Mesendoderm (in vitro differentiated cells): Measurements from ENCODE around the gene DNAJB8.

Experiments
- DNase-seq: peaks from one replicate; pipeline ENCODE4 v3.0.0; 2013
- H2AK5ac ChIP-seq: 2 replicates; pipeline ENCODE4 v1.6.1; 2013; ENCODE audit warnings: low read length, inconsistent platforms
- H2BK120ac ChIP-seq: 2 replicates; pipeline ENCODE4 v1.6.1; 2013; ENCODE audit warnings: low read depth, mild to moderate bottlenecking, low read length, moderate library complexity, mixed read lengths
- H2BK15ac ChIP-seq: replicated peaks from 2 replicates; pipeline ENCODE4 v1.6.1; 2013; ENCODE audit warnings: low read depth, mild to moderate bottlenecking, moderate library complexity
- H2BK5ac ChIP-seq: 2 replicates; pipeline ENCODE4 v1.6.1; 2013; ENCODE audit warnings: low read length, inconsistent platforms
- H3K18ac ChIP-seq: 2 replicates; pipeline ENCODE4 v1.6.1; 2013; ENCODE audit warnings: mild to moderate bottlenecking, low read length, mixed read lengths
- H3K23ac ChIP-seq: one replicate; pipeline ENCODE4 v1.6.1; 2013; ENCODE audit warnings: low read length
- H3K27ac ChIP-seq: 2 replicates; pipeline ENCODE4 v1.5.1; 2013; ENCODE audit warnings: low read depth, mild to moderate bottlenecking, inconsistent platforms, low read length, moderate library complexity
- H3K27me3 ChIP-seq: 2 replicates; pipeline ENCODE4 v1.6.1; 2013; ENCODE audit warnings: low read length, control low read depth, mild to moderate bottlenecking, inconsistent platforms; ENCODE audit not compliant: insufficient read depth, poor library complexity
- H3K36me3 ChIP-seq: 2 replicates; pipeline ENCODE4 v1.6.1; 2013; ENCODE audit warnings: low read length, inconsistent platforms; ENCODE audit not compliant: control insufficient read depth, insufficient read depth
- H3K4ac ChIP-seq: one replicate; pipeline ENCODE4 v1.6.1; 2013; ENCODE audit warnings: low read depth, mild to moderate bottlenecking, low read length, moderate library complexity
- H3K4me1 ChIP-seq: 2 replicates; pipeline ENCODE4 v1.6.1; 2013; ENCODE audit warnings: low read depth, low read length, inconsistent platforms; ENCODE audit not compliant: control insufficient read depth
- H3K4me2 ChIP-seq: 2 replicates; pipeline ENCODE4 v1.6.1; 2013; ENCODE audit warnings: low read length
- H3K4me3 ChIP-seq: 2 replicates; pipeline ENCODE4 v1.5.1; 2013; ENCODE audit warnings: mild to moderate bottlenecking, low read length
- H3K56ac ChIP-seq: one replicate; pipeline ENCODE4 v1.6.1; 2013; ENCODE audit warnings: low read length
- H3K79me1 ChIP-seq: 2 replicates; pipeline ENCODE4 v1.6.1; 2013; ENCODE audit warnings: low read length, inconsistent platforms
- H3K79me2 ChIP-seq: 2 replicates; pipeline ENCODE4 v1.6.1; 2013; ENCODE audit warnings: mild to moderate bottlenecking, low read length; ENCODE audit not compliant: control insufficient read depth, insufficient read depth
- H3K9ac ChIP-seq: 2 replicates; pipeline ENCODE4 v1.6.1; 2013; ENCODE audit warnings: low read length, inconsistent platforms
- H4K5ac ChIP-seq: one replicate; pipeline ENCODE4 v1.6.1; 2013; ENCODE audit warnings: low read length
- H4K8ac ChIP-seq: one replicate; pipeline ENCODE4 v1.6.1; 2013; ENCODE audit warnings: low read depth, mild to moderate bottlenecking, control low read depth, low read length, moderate library complexity
- WGBS: extraction: QIAGEN DNeasy Blood & Tissue Kit; methylation state at CpG from one replicate; pipeline ENCODE4 v1.1.7; 2013; ENCODE audit warnings: low lambda C conversion rate, missing lambda C conversion rate; ENCODE audit not compliant: insufficient coverage; ENCODE audit errors: extremely low coverage; 5-methylcytosine and 5-hydroxymethylcytosine counted together

DNAJB8 gene

DNA sequence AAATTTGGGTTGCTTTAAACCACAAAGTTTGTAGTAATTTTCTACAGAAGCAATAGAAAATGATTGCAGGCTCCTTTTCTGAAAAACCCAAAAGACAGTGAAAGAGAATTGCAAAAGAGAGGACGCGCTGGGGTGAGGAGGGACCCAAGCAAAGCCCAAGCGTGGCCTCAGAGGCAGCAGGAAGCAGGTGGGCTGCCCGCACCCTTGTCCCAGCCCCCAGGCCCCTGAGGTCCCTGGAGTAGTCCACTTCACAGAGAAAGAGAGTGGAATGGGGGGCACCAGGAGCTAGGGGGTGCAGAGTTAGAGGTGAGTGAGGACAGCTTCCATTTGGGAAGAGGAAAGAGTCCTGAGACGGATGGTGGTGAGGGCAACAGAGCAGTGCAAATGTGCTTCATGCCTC is 11.6 kb downstream of the DNAJB8 start:
- Histone ChIP-seq H3K27me3 (no peaks in the 10 kb centered on the region), H3K4me1 (peaks cover 10% of the 10 kb centered on the region), H3K4ac (no peak overlapping the region), H4K5ac (no peak overlapping the region), H3K4me2 (no peak overlapping the region), H2AK5ac (no peak overlapping the region), H3K36me3 (no peaks in the 10 kb centered on the region), H2BK15ac (no peak overlapping the region), H3K79me1 (no peaks in the 10 kb centered on the region), H3K4me3 (no peak overlapping the region), H2BK120ac (no peak overlapping the region), H3K56ac (no peak overlapping the region), H3K27ac (no peak overlapping the region), H4K8ac (no peak overlapping the region), H3K18ac (no peak overlapping the region), H3K79me2 (no peaks in the 10 kb centered on the region), H3K23ac (no peak overlapping the region), H2BK5ac (no peak overlapping the region), H3K9ac (no peak overlapping the region)
- no CpG with 5 or more reads among the region's 5 CpGs for WGBS
- no peak for DNase-seq

- H3K4me1 ChIP-seq = peaks cover 10% of the 10 kb centered on the region
Observed at GRCh38 chr3:128454310-128454618, 12.4 kb downstream of the DNAJB8 start.

DNA sequence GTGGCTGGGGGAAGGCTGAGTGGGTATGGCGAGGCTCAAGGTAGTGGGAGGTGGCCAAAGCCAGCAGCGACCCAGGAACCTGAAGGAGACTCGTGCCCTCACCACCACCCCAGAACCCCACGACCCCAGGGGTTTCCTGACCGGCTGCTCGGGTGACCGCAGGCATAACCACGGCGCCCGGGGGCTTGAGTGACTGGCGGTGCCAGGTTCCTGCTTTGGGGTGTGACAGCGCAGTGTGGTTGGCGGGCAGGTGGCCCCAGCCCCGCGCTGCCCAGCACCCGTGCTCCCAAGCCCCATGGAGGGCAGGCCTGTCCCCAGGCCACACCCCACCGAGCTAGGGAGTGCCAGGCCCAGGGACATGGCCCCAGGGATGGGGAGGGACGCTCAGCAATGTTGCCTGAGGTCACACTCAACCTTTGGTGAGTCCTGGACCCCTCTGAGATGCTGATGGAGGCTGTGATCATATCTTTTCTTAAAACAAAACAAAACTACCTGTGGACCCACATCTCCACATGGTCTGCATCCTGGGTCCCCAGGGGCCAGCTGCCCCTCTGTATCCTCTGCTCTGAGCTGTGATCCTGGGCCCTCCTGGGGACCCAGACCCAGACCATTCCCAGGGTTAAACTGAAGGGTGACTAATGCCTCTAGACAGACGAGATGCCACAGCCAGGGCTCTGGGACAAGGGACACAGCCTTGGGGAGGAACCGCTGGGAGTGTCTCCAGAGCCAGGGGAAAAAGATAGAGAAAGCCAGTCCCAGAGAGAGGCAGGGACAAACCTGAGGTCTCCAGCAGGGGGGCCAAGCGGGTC is 13.0 kb downstream of the DNAJB8 start:
- Histone ChIP-seq H4K8ac (no peak overlapping the region), H2BK120ac (no peak overlapping the region), H3K4me1 (peaks cover 10% of the 10 kb centered on the region), H3K18ac (no peak overlapping the region), H3K27me3 (no peaks in the 10 kb centered on the region), H3K27ac (no peak overlapping the region), H3K56ac (no peak overlapping the region), H3K79me2 (no peaks in the 10 kb centered on the region), H2BK15ac (no peak overlapping the region), H3K4ac (no peak overlapping the region), H3K79me1 (no peaks in the 10 kb centered on the region), H3K4me2 (no peak overlapping the region), H2AK5ac (no peak overlapping the region), H2BK5ac (no peak overlapping the region), H4K5ac (no peak overlapping the region), H3K36me3 (no peaks in the 10 kb centered on the region), H3K9ac (no peak overlapping the region), H3K4me3 (no peak overlapping the region), H3K23ac (no peak overlapping the region)
- no peak for DNase-seq
- no CpG with 5 or more reads among the region's 21 CpGs for WGBS

More at GRCh38 chr3:128454310-128454618, 12.4 kb downstream of the DNAJB8 start:
- no peak overlapping the region for H3K4me3 ChIP-seq
- no peak overlapping the region for H3K56ac ChIP-seq
- H2BK5ac ChIP-seq = no peak overlapping the region
- H4K8ac ChIP-seq = no peak overlapping the region
- H3K4me2 ChIP-seq = no peak overlapping the region
- H2BK120ac ChIP-seq = no peak overlapping the region
- no peak overlapping the region for H3K9ac ChIP-seq
- H3K23ac ChIP-seq = no peak overlapping the region
- H2AK5ac ChIP-seq = no peak overlapping the region
- H3K36me3 ChIP-seq = no peaks in the 10 kb centered on the region
- no peak overlapping the region for H3K27ac ChIP-seq
- no peak overlapping the region for H3K4ac ChIP-seq
- no peak overlapping the region for H2BK15ac ChIP-seq
- H3K18ac ChIP-seq = no peak overlapping the region
- no peaks in the 10 kb centered on the region for H3K27me3 ChIP-seq
- no peak for DNase-seq
- no CpG with 5 or more reads among the region's 2 CpGs for WGBS
- H4K5ac ChIP-seq = no peak overlapping the region
- H3K79me1 ChIP-seq = no peaks in the 10 kb centered on the region
- H3K79me2 ChIP-seq = no peaks in the 10 kb centered on the region

- Histone ChIP-seq H2BK15ac (no peak overlapping the region), H2AK5ac (no peak overlapping the region), H3K27me3 (no peaks in the 10 kb centered on the region)
Observed at GRCh38 chr3:128452678-128453275, 13.9 kb downstream of the DNAJB8 start.

GRCh38 chr3:128452120-128452519 is 14.6 kb downstream of the DNAJB8 start:
- Histone ChIP-seq H3K18ac (no peak overlapping the region), H2BK5ac (no peak overlapping the region), H2AK5ac (no peak overlapping the region), H3K4me2 (no peak overlapping the region), H3K36me3 (no peaks in the 10 kb centered on the region), H2BK15ac (no peak overlapping the region), H4K5ac (no peak overlapping the region), H3K4ac (no peak overlapping the region), H3K9ac (no peak overlapping the region), H4K8ac (no peak overlapping the region), H3K4me1 (peaks cover 8% of the 10 kb centered on the region), H3K23ac (no peak overlapping the region), H3K79me1 (no peaks in the 10 kb centered on the region), H3K56ac (no peak overlapping the region), H3K4me3 (no peak overlapping the region), H2BK120ac (no peak overlapping the region), H3K27me3 (no peaks in the 10 kb centered on the region), H3K79me2 (no peaks in the 10 kb centered on the region), H3K27ac (no peak overlapping the region)
- no peak for DNase-seq
- WGBS = no CpG with 5 or more reads among the region's 9 CpGs

More at GRCh38 chr3:128452678-128453275, 13.9 kb downstream of the DNAJB8 start:
- Histone ChIP-seq H4K8ac (no peak overlapping the region), H3K27ac (no peak overlapping the region), H3K79me1 (no peaks in the 10 kb centered on the region), H3K4me3 (no peak overlapping the region), H3K4ac (no peak overlapping the region), H4K5ac (no peak overlapping the region), H3K18ac (no peak overlapping the region), H3K9ac (no peak overlapping the region), H3K23ac (no peak overlapping the region), H2BK120ac (no peak overlapping the region), H3K79me2 (no peaks in the 10 kb centered on the region), H3K4me2 (no peak overlapping the region), H3K36me3 (no peaks in the 10 kb centered on the region), H2BK5ac (no peak overlapping the region), H3K56ac (no peak overlapping the region), H3K4me1 (peaks cover 10% of the 10 kb centered on the region)
- no peak for DNase-seq
- WGBS = no CpG with 5 or more reads among the region's 21 CpGs
